Tibial nerve (tissue), 4 donors: ENCODE measurements around the gene CFAP221. TPM values are rescaled to one million over a fixed set of nuclear protein-coding genes. Genes with fewer than 3 reads are reported as not detected.
"Not testable (repeated sequence)": the region's sequence is repeated elsewhere in the genome, so short reads cannot be mapped to it uniquely, and the experiment has no call there.

Experiments
- DNase-seq, 2 donors: peaks; one replicate each; pipeline ENCODE4 v3.0.0-alpha.2; 2019; ENCODE audit warnings: low spot score in 2 of 2
- H3K27ac ChIP-seq, 4 donors: fragments of 200-600 bp; sonication (generic) in 3 of 4; one replicate each; pipeline ENCODE4 v1.5.1; 2017 to 2019; ENCODE audit warnings: mild to moderate bottlenecking in 1 of 4
- H3K27me3 ChIP-seq, 2 donors: fragments of 200-600 bp; sonication (generic) in 1 of 2; one replicate each; pipeline versions ENCODE4 v1.5.1 to v1.6.0; 2017 to 2019
- H3K36me3 ChIP-seq, 3 donors: fragments of 200-600 bp; sonication (generic); one replicate each; pipeline ENCODE4 v1.5.1; 2018 to 2019
- H3K4me1 ChIP-seq, 4 donors: fragments of 200-600 bp; sonication (generic) in 3 of 4; one replicate each; pipeline ENCODE4 v1.5.1; 2017 to 2019
- H3K4me3 ChIP-seq, 4 donors: fragments of 200-600 bp; sonication (generic) in 3 of 4; one replicate each; pipeline ENCODE4 v1.5.1; 2017 to 2019; ENCODE audit warnings: mild to moderate bottlenecking in 1 of 4, moderate library complexity in 1 of 4
- H3K9me3 ChIP-seq, 4 donors: fragments of 200-600 bp; sonication (generic) in 3 of 4; one replicate each; pipeline ENCODE4 v1.5.1; 2017 to 2019
- CTCF ChIP-seq, 5 experiments: fragments of 200-600 bp in 3 of 5; fragments of 450-650 bp in 2 of 5; sonication (generic) in 3 of 5; IDR thresholded peaks; one replicate each; pipeline ENCODE4 v1.5.1; 2016 to 2019; ENCODE audit warnings: antibody characterized with exemption in 5 of 5, mild to moderate bottlenecking in 3 of 5, moderate library complexity in 2 of 5
- EP300 ChIP-seq, 2 donors: sonication (generic); formaldehyde crosslinking; IDR thresholded peaks; one replicate each; pipeline ENCODE4 v1.6.1; 2017; ENCODE audit warnings: antibody characterized with exemption in 2 of 2, mild to moderate bottlenecking in 1 of 2
- POLR2A ChIP-seq, 2 donors: fragments of 450-650 bp; IDR thresholded peaks; one replicate each; pipeline ENCODE4 v1.6.1; 2017; ENCODE audit warnings: antibody characterized with exemption in 2 of 2, mild to moderate bottlenecking in 2 of 2, moderate library complexity in 2 of 2
- WGBS, 2 donors: methylation state at CpG; one replicate each; pipeline ENCODE4 v1.1.5; 2018; 5-methylcytosine and 5-hydroxymethylcytosine counted together
- total RNA-seq, 4 donors: library from RNA; depleted of rRNA; stranded (reverse); fragments of >200 nt; gene quantifications; one replicate each; pipeline ENCODE4 v1.1.0, GENCODE V29; 2016

The CFAP221 gene
- total RNA-seq, 4 donors from 2014 or later, result 0.30 to 1.7 (median 0.42) TPM; not detected in 1

GRCh38 chr2:119608553-119608952, 64.3 kb downstream of the CFAP221 start:
- H3K27ac ChIP-seq, result no peak overlapping the region
- no peaks in the 10 kb centered on the region for H3K4me1 ChIP-seq
- no peaks in the 10 kb centered on the region for H3K36me3 ChIP-seq
- no peaks in the 10 kb centered on the region for H3K27me3 ChIP-seq
- H3K9me3 ChIP-seq, result peaks cover 0 to 12% (median 1%) of the 10 kb centered on the region in 4 donors
- 46 to 48% methylated on average over 3 of the region's 3 CpGs for WGBS, 2 donors
- TF ChIP-seq CTCF (IDR thresholded peaks at IDR 0.05), result no peak
- no peak for TF ChIP-seq POLR2A (IDR thresholded peaks at IDR 0.05)
- no peak for TF ChIP-seq EP300 (IDR thresholded peaks at IDR 0.05)
- no peak overlapping the region for H3K4me3 ChIP-seq
- DNase-seq, result no peak

GRCh38 chr2:119609337-119609736, 65.1 kb downstream of the CFAP221 start:
- 88 to 91% methylated on average over 2 of the region's 2 CpGs for WGBS, 2 donors
- no peaks in the 10 kb centered on the region for H3K4me1 ChIP-seq
- TF ChIP-seq POLR2A (IDR thresholded peaks at IDR 0.05), result no peak
- no peak for TF ChIP-seq CTCF (IDR thresholded peaks at IDR 0.05)
- no peak for TF ChIP-seq EP300 (IDR thresholded peaks at IDR 0.05)
- H3K36me3 ChIP-seq, result no peaks in the 10 kb centered on the region
- H3K27me3 ChIP-seq, result no peaks in the 10 kb centered on the region
- peaks cover 0 to 19% (median 5%) of the 10 kb centered on the region in 4 donors for H3K9me3 ChIP-seq
- H3K27ac ChIP-seq, result no peak overlapping the region
- no peak for DNase-seq
- H3K4me3 ChIP-seq, result no peak overlapping the region

GRCh38 chr2:119614140-119614539, 69.9 kb downstream of the CFAP221 start:
- not testable (repeated sequence) for DNase-seq, H3K4me3 ChIP-seq, H3K27me3 ChIP-seq, H3K4me1 ChIP-seq, H3K36me3 ChIP-seq, H3K27ac ChIP-seq
- H3K9me3 ChIP-seq, result peaks cover 0 to 35% (median 7%) of the 10 kb centered on the region in 4 donors

GRCh38 chr2:119616421-119616820, 72.2 kb downstream of the CFAP221 start:
- Histone ChIP-seq H3K36me3 (no peaks in the 10 kb centered on the region), H3K9me3 (peaks cover 0 to 35% (median 7%) of the 10 kb centered on the region in 4 donors), H3K27ac (no peak overlapping the region), H3K4me3 (no peak overlapping the region), H3K4me1 (no peaks in the 10 kb centered on the region), H3K27me3 (no peaks in the 10 kb centered on the region)
- WGBS, 2 donors, result 68 to 79% methylated on average over 6 of the region's 6 CpGs
- DNase-seq, result no peak
- TF ChIP-seq POLR2A (IDR thresholded peaks at IDR 0.05) (no peak), CTCF (IDR thresholded peaks at IDR 0.05) (no peak), EP300 (IDR thresholded peaks at IDR 0.05) (no peak)

GRCh38 chr2:119617455-119617854, 73.2 kb downstream of the CFAP221 start:
- no peak for DNase-seq
- Histone ChIP-seq H3K27me3 (no peaks in the 10 kb centered on the region), H3K9me3 (peaks cover 0 to 33% (median 7%) of the 10 kb centered on the region in 4 donors), H3K27ac (no peak overlapping the region), H3K4me3 (no peak overlapping the region), H3K36me3 (no peaks in the 10 kb centered on the region), H3K4me1 (no peaks in the 10 kb centered on the region)
- TF ChIP-seq POLR2A (IDR thresholded peaks at IDR 0.05) (no peak), EP300 (IDR thresholded peaks at IDR 0.05) (no peak)
- WGBS, 2 donors, result 80 to 85% methylated on average over 2 of the region's 2 CpGs

- DNase-seq, H3K27ac ChIP-seq: not testable (repeated sequence)
- WGBS, 2 donors, result 66 to 68% methylated on average over 7 of the region's 7 CpGs
Measured at GRCh38 chr2:119618725-119619124, 74.5 kb downstream of the CFAP221 start.

GRCh38 chr2:119625226-119625625, 81.0 kb downstream of the CFAP221 start:
- no peak overlapping the region for H3K4me3 ChIP-seq
- no peaks in the 10 kb centered on the region for H3K4me1 ChIP-seq
- no peak overlapping the region for H3K27ac ChIP-seq
- H3K36me3 ChIP-seq, result no peaks in the 10 kb centered on the region
- no peaks in the 10 kb centered on the region for H3K27me3 ChIP-seq
- H3K9me3 ChIP-seq, result peaks cover 0 to 3% (median 0%) of the 10 kb centered on the region in 4 donors
- WGBS, 2 donors, result 55 to 71% methylated on average over 3 of the region's 3 CpGs
- TF ChIP-seq CTCF (IDR thresholded peaks at IDR 0.05) (no peak), EP300 (IDR thresholded peaks at IDR 0.05) (no peak), POLR2A (IDR thresholded peaks at IDR 0.05) (no peak)
- no peak for DNase-seq

More at GRCh38 chr2:119618725-119619124, 74.5 kb downstream of the CFAP221 start:
- H3K27me3 ChIP-seq, H3K4me3 ChIP-seq, H3K4me1 ChIP-seq, H3K36me3 ChIP-seq: not testable (repeated sequence)
- peaks cover 0 to 25% (median 5%) of the 10 kb centered on the region in 4 donors for H3K9me3 ChIP-seq
